DND-41 (cell line): ENCODE data around the gene TSC2.
"Not testable (repeated sequence)": the region's sequence is repeated elsewhere in the genome, so short reads cannot be mapped to it uniquely, and the experiment has no call there.

ENCODE experiments used
- EZH2 ChIP-seq: IDR thresholded peaks from 3 replicates; pipeline ENCODE4 v1.6.1; 2012; ENCODE audit warnings: borderline replicate concordance, low read depth, mild to moderate bottlenecking, moderate library complexity, low read length, inconsistent platforms; ENCODE audit not compliant: severe bottlenecking
- TF ChIP-seq, protein P1 (sequence below): IDR thresholded peaks from 2 replicates; pipeline ENCODE4 v1.5.1; 2012; ENCODE audit warnings: borderline replicate concordance, low read length, moderate library complexity, mild to moderate bottlenecking; ENCODE audit not compliant: poor library complexity, severe bottlenecking; ENCODE audit errors: extremely low read depth

DNA sequence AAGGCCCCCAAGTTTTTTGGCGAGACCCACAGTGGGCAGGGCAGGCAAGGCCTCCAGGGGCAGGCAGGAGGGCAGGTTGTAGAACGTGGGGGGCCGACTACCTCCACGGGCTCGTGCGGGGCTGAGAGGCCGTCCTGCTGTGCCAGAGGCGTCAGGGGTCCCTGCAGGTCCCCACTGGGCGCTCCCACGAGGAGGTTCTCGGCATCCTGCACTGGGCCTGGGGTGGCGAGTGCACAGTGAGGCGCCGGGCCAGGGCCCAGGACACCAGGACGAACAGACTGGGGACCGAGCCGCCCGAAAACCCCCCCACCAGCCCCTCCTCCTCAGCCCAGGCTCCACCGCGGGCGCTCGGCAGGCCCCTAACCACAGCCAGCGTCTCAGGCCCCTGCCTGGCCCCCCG lies 68.6 kb downstream of the TSC2 start:
- TF ChIP-seq, protein P1, sequence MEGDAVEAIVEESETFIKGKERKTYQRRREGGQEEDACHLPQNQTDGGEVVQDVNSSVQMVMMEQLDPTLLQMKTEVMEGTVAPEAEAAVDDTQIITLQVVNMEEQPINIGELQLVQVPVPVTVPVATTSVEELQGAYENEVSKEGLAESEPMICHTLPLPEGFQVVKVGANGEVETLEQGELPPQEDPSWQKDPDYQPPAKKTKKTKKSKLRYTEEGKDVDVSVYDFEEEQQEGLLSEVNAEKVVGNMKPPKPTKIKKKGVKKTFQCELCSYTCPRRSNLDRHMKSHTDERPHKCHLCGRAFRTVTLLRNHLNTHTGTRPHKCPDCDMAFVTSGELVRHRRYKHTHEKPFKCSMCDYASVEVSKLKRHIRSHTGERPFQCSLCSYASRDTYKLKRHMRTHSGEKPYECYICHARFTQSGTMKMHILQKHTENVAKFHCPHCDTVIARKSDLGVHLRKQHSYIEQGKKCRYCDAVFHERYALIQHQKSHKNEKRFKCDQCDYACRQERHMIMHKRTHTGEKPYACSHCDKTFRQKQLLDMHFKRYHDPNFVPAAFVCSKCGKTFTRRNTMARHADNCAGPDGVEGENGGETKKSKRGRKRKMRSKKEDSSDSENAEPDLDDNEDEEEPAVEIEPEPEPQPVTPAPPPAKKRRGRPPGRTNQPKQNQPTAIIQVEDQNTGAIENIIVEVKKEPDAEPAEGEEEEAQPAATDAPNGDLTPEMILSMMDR, result not testable (repeated sequence)
- TF ChIP-seq EZH2, result not testable (repeated sequence)
